Mesendoderm (in vitro differentiated cells): ENCODE measurements around the gene FANCE.
"Not testable (repeated sequence)": the region's sequence is repeated elsewhere in the genome, so short reads cannot be mapped to it uniquely, and the experiment has no call there.

Experiments
- DNase-seq: peaks from one replicate; pipeline ENCODE4 v3.0.0; 2013
- H2AK5ac ChIP-seq: 2 replicates; pipeline ENCODE4 v1.6.1; 2013; ENCODE audit warnings: low read length, inconsistent platforms
- H2BK120ac ChIP-seq: 2 replicates; pipeline ENCODE4 v1.6.1; 2013; ENCODE audit warnings: low read depth, mild to moderate bottlenecking, low read length, moderate library complexity, mixed read lengths
- H2BK15ac ChIP-seq: replicated peaks from 2 replicates; pipeline ENCODE4 v1.6.1; 2013; ENCODE audit warnings: low read depth, mild to moderate bottlenecking, moderate library complexity
- H2BK5ac ChIP-seq: 2 replicates; pipeline ENCODE4 v1.6.1; 2013; ENCODE audit warnings: low read length, inconsistent platforms
- H3K18ac ChIP-seq: 2 replicates; pipeline ENCODE4 v1.6.1; 2013; ENCODE audit warnings: mild to moderate bottlenecking, low read length, mixed read lengths
- H3K23ac ChIP-seq: one replicate; pipeline ENCODE4 v1.6.1; 2013; ENCODE audit warnings: low read length
- H3K27ac ChIP-seq: 2 replicates; pipeline ENCODE4 v1.5.1; 2013; ENCODE audit warnings: low read depth, mild to moderate bottlenecking, inconsistent platforms, low read length, moderate library complexity
- H3K27me3 ChIP-seq: 2 replicates; pipeline ENCODE4 v1.6.1; 2013; ENCODE audit warnings: low read length, control low read depth, mild to moderate bottlenecking, inconsistent platforms; ENCODE audit not compliant: insufficient read depth, poor library complexity
- H3K36me3 ChIP-seq: 2 replicates; pipeline ENCODE4 v1.6.1; 2013; ENCODE audit warnings: low read length, inconsistent platforms; ENCODE audit not compliant: control insufficient read depth, insufficient read depth
- H3K4ac ChIP-seq: one replicate; pipeline ENCODE4 v1.6.1; 2013; ENCODE audit warnings: low read depth, mild to moderate bottlenecking, low read length, moderate library complexity
- H3K4me1 ChIP-seq: 2 replicates; pipeline ENCODE4 v1.6.1; 2013; ENCODE audit warnings: low read depth, low read length, inconsistent platforms; ENCODE audit not compliant: control insufficient read depth
- H3K4me2 ChIP-seq: 2 replicates; pipeline ENCODE4 v1.6.1; 2013; ENCODE audit warnings: low read length
- H3K4me3 ChIP-seq: 2 replicates; pipeline ENCODE4 v1.5.1; 2013; ENCODE audit warnings: mild to moderate bottlenecking, low read length
- H3K56ac ChIP-seq: one replicate; pipeline ENCODE4 v1.6.1; 2013; ENCODE audit warnings: low read length
- H3K79me1 ChIP-seq: 2 replicates; pipeline ENCODE4 v1.6.1; 2013; ENCODE audit warnings: low read length, inconsistent platforms
- H3K79me2 ChIP-seq: 2 replicates; pipeline ENCODE4 v1.6.1; 2013; ENCODE audit warnings: mild to moderate bottlenecking, low read length; ENCODE audit not compliant: control insufficient read depth, insufficient read depth
- H3K9ac ChIP-seq: 2 replicates; pipeline ENCODE4 v1.6.1; 2013; ENCODE audit warnings: low read length, inconsistent platforms
- H4K5ac ChIP-seq: one replicate; pipeline ENCODE4 v1.6.1; 2013; ENCODE audit warnings: low read length
- H4K8ac ChIP-seq: one replicate; pipeline ENCODE4 v1.6.1; 2013; ENCODE audit warnings: low read depth, mild to moderate bottlenecking, control low read depth, low read length, moderate library complexity
- WGBS: extraction: QIAGEN DNeasy Blood & Tissue Kit; methylation state at CpG from one replicate; pipeline ENCODE4 v1.1.7; 2013; ENCODE audit warnings: low lambda C conversion rate, missing lambda C conversion rate; ENCODE audit not compliant: insufficient coverage; ENCODE audit errors: extremely low coverage; 5-methylcytosine and 5-hydroxymethylcytosine counted together

FANCE gene

DNA sequence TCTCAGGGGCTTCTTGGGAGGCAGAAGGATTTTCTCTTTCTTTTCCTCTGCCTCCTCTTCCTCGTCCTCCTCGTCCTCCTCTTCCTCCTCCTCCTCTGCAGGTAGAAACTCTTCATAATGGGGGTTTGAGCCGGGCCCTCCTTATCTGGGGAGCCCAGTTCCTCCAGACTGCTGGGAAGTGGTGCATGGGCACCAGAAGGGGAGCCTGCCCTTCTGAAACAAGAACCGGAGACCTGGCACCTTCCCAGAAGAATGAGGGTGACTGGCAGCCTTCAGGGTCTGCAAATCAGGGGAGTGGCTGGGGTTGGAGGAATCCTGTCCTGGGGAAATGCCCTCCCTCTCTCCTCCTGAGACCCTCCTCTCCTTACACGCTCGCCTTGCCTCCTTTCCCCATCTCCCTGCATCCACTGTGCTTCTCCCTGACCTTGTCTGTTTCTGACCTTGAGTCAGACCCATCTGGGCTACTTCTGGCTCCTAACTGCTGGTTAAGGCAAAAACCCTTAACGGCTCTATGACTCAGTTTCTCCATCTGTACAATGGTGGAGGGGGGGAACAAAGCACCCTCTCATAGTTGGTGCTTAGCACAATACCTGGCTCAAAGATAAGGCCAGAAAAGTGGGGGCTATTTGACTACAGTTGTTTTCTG is 58.9 kb downstream of the FANCE start:
- Histone ChIP-seq H3K4me2 (peak overlapping the region; percentile 44), H3K27me3 (no peaks in the 10 kb centered on the region), H4K8ac (no peak overlapping the region), H3K27ac (no peak overlapping the region), H2BK120ac (no peak overlapping the region), H2BK5ac (no peak overlapping the region), H4K5ac (no peak overlapping the region), H3K4me1 (peaks cover 3% of the 10 kb centered on the region), H3K56ac (peak overlapping the region; percentile 79), H3K79me1 (no peaks in the 10 kb centered on the region), H3K23ac (no peak overlapping the region), H2AK5ac (no peak overlapping the region), H3K36me3 (no peaks in the 10 kb centered on the region), H3K18ac (no peak overlapping the region), H3K79me2 (no peaks in the 10 kb centered on the region), H3K4ac (no peak overlapping the region), H3K9ac (peak overlapping the region; percentile 59), H3K4me3 (no peak overlapping the region), H2BK15ac (no peak overlapping the region)
- no peak for DNase-seq
- WGBS = no CpG with 5 or more reads among the region's 7 CpGs

DNA sequence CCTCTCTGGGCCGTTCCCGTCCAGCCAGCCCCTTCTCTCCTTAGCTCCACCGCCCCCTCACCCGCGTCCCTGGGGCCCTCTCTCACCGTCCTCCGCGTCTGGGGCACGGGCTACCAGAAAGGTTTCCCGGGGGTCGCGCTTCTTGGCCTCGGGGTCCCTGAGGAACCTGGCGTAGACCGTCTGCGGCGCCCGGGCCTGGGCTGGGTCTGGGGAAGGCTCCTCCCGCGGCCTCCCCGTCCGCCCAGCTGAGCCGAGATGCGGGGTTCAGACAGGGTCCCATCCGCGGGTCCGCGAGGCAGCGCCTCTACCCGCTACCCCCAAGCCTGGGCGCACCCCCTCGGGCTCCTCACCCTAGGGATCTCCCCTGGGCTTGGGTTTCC is 59.4 kb downstream of the FANCE start:
- H2BK5ac ChIP-seq = no peak overlapping the region
- peak overlapping the region; percentile 79 for H3K56ac ChIP-seq
- DNase-seq = no peak
- WGBS = no CpG with 5 or more reads among the region's 32 CpGs
- H4K5ac ChIP-seq = no peak overlapping the region
- peak overlapping the region; percentile 86 for H3K18ac ChIP-seq
- H3K27me3 ChIP-seq = no peaks in the 10 kb centered on the region
- no peak overlapping the region for H3K4me3 ChIP-seq
- H3K4me2 ChIP-seq = peak overlapping the region; percentile 44
- H2BK120ac ChIP-seq = no peak overlapping the region
- no peak overlapping the region for H3K27ac ChIP-seq
- peak overlapping the region; percentile 87 for H4K8ac ChIP-seq
- H3K4me1 ChIP-seq = peaks cover 3% of the 10 kb centered on the region
- no peak overlapping the region for H3K4ac ChIP-seq
- H3K79me1 ChIP-seq = no peaks in the 10 kb centered on the region
- no peaks in the 10 kb centered on the region for H3K79me2 ChIP-seq
- peak overlapping the region; percentile 59 for H3K9ac ChIP-seq
- no peak overlapping the region for H2AK5ac ChIP-seq
- H3K36me3 ChIP-seq = no peaks in the 10 kb centered on the region
- H3K23ac ChIP-seq = no peak overlapping the region
- H2BK15ac ChIP-seq = no peak overlapping the region

DNA sequence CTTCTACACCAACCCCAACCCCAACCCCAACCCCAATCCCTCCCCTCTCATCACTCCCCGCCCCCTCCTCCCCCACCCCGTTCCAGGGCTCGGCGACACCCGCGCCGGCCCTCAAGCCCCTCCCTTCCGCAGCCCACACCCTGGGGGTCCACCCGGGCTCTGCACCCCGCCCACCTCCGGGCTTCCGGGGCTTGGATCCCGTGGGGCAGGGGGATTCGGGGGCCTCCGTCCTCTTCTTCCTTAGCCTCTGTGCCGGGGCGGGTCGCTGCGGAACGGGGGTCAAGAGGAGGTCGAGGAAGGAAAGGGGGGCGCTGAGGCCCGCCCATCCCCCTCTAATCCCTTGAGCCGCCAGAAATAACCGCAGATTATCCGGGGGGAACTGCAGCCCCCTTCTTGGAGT is 59.9 kb downstream of the FANCE start:
- no peak overlapping the region for H2AK5ac ChIP-seq
- H3K27me3 ChIP-seq = no peaks in the 10 kb centered on the region
- H2BK120ac ChIP-seq = peak overlapping the region; percentile 39
- H3K27ac ChIP-seq = no peak overlapping the region
- no peak for DNase-seq
- H3K4ac ChIP-seq = no peak overlapping the region
- peak overlapping the region; percentile 60 for H3K56ac ChIP-seq
- WGBS = no CpG with 5 or more reads among the region's 26 CpGs
- H4K8ac ChIP-seq = peak overlapping the region; percentile 87
- H3K23ac ChIP-seq = no peak overlapping the region
- no peak overlapping the region for H2BK5ac ChIP-seq
- no peak overlapping the region for H3K4me2 ChIP-seq
- no peak overlapping the region for H4K5ac ChIP-seq
- H3K79me2 ChIP-seq = no peaks in the 10 kb centered on the region
- peak overlapping the region; percentile 86 for H3K18ac ChIP-seq
- no peak overlapping the region for H3K4me3 ChIP-seq
- H3K36me3 ChIP-seq = no peaks in the 10 kb centered on the region
- H3K9ac ChIP-seq = peak overlapping the region; percentile 49
- no peak overlapping the region for H2BK15ac ChIP-seq
- H3K79me1 ChIP-seq = no peaks in the 10 kb centered on the region
- H3K4me1 ChIP-seq = peaks cover 3% of the 10 kb centered on the region

DNA sequence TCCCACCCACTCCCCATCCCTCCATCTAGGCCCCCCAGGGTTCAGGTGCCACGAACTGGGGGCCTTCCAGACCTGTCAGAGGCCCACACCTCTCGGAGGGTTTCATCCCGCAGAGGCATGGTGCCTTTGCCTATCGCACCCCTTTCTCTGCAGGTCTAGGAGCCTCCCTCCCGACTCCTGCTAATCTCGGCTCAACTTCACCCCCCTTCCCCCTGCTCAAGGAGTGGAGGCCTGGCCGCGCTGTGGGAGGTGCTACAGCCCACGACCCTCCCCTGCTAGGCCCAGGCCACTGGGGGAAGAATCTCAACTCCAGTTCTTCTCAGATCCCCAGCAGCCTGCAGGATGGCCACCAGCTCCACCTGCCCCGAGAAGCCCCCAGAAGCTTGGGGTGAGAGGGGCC is 60.6 kb downstream of the FANCE start, which contains the start of gene TULP1:
TULP1 (minus strand) TSS at position 157 of the 400 bp plus-strand sequence; CDS start at position 119, 38 bp downstream.
- H3K9ac ChIP-seq = peak within 1 kb of the TSS; percentile 59
- DNase-seq = no peak
- H3K4me3 ChIP-seq = no peak within 1 kb of the TSS
- H3K27ac ChIP-seq = no peak within 1 kb of the TSS
- peaks cover 3% of the 10 kb centered on the region for H3K4me1 ChIP-seq
- H3K79me1 ChIP-seq = no peaks in the 10 kb centered on the region
- H2AK5ac ChIP-seq = no peak within 1 kb of the TSS
- H3K4ac ChIP-seq = no peak within 1 kb of the TSS
- WGBS = no CpG with 5 or more reads among the region's 10 CpGs
- H2BK120ac ChIP-seq = peak within 1 kb of the TSS; percentile 39
- peak within 1 kb of the TSS; percentile 79 for H3K56ac ChIP-seq
- H3K4me2 ChIP-seq = peak within 1 kb of the TSS; percentile 44
- H4K5ac ChIP-seq = no peak within 1 kb of the TSS
- no peak within 1 kb of the TSS for H3K23ac ChIP-seq
- no peaks in the 10 kb centered on the region for H3K79me2 ChIP-seq
- no peak within 1 kb of the TSS for H2BK15ac ChIP-seq
- no peak within 1 kb of the TSS for H2BK5ac ChIP-seq
- no peaks in the 10 kb centered on the region for H3K27me3 ChIP-seq
- no peaks in the 10 kb centered on the region for H3K36me3 ChIP-seq
- peak within 1 kb of the TSS; percentile 86 for H3K18ac ChIP-seq
- peak within 1 kb of the TSS; percentile 87 for H4K8ac ChIP-seq

- DNase-seq = no peak
- Histone ChIP-seq H3K4ac (no peak overlapping the region), H4K8ac (no peak overlapping the region), H3K79me2 (no peaks in the 10 kb centered on the region), H3K27ac (no peak overlapping the region), H3K4me2 (no peak overlapping the region), H3K27me3 (no peaks in the 10 kb centered on the region), H3K18ac (no peak overlapping the region), H2BK120ac (no peak overlapping the region), H3K4me1 (peaks cover 3% of the 10 kb centered on the region), H3K4me3 (no peak overlapping the region), H2BK5ac (no peak overlapping the region), H2BK15ac (no peak overlapping the region), H3K9ac (no peak overlapping the region), H3K56ac (no peak overlapping the region), H3K79me1 (no peaks in the 10 kb centered on the region), H3K23ac (no peak overlapping the region), H2AK5ac (no peak overlapping the region), H4K5ac (no peak overlapping the region), H3K36me3 (no peaks in the 10 kb centered on the region)
- WGBS = no CpG with 5 or more reads among the region's 4 CpGs
These were observed 62.4 kb downstream of the FANCE start for GRCh38 chr6:35514587-35514986.

- not testable (repeated sequence) for H3K4me2 ChIP-seq, DNase-seq, H2AK5ac ChIP-seq, H3K4ac ChIP-seq, H2BK15ac ChIP-seq, H2BK120ac ChIP-seq, H3K4me3 ChIP-seq, H3K79me1 ChIP-seq, H3K23ac ChIP-seq, H3K18ac ChIP-seq, H3K79me2 ChIP-seq, H4K5ac ChIP-seq, H3K9ac ChIP-seq, H3K4me1 ChIP-seq, H2BK5ac ChIP-seq, H3K27ac ChIP-seq, H3K36me3 ChIP-seq, H4K8ac ChIP-seq, H3K56ac ChIP-seq, H3K27me3 ChIP-seq
- no CpG with 5 or more reads among the region's 6 CpGs for WGBS
These were observed 63.8 kb downstream of the FANCE start for GRCh38 chr6:35515939-35516338.
